Suppressor macrophage (primary cell): ENCODE measurements around the gene TOR4A.

Experiments used
- DNase-seq, 4 experiments: peaks; one replicate each; pipeline ENCODE4 v3.0.0-alpha.2; 2020 to 2022

Gene TOR4A

GRCh38 chr9:137295849-137296669 is 18.5 kb downstream of the TOR4A start:
- DNase-seq: no peak

- DNase-seq: peak in 1 of 4 experiments; percentile 37
Observed at GRCh38 chr9:137296670-137297664, 19.4 kb downstream of the TOR4A start.

GRCh38 chr9:137297966-137298365 is 20.4 kb downstream of the TOR4A start:
- no peak for DNase-seq

GRCh38 chr9:137298401-137299202 is 21.1 kb downstream of the TOR4A start:
- DNase-seq: no peak

GRCh38 chr9:137299203-137299565 is 21.7 kb downstream of the TOR4A start:
- peak in 1 of 4 experiments; percentile 1 for DNase-seq

- DNase-seq: no peak
Observed at GRCh38 chr9:137299938-137300337, 22.4 kb downstream of the TOR4A start.

- no peak for DNase-seq
Observed at GRCh38 chr9:137300567-137301080, 23.1 kb downstream of the TOR4A start.

GRCh38 chr9:137301081-137301947 is 23.8 kb downstream of the TOR4A start:
- peak in 3 of 4 experiments; percentile 41 to 71 (median 56) for DNase-seq

GRCh38 chr9:137302118-137302448 is 24.6 kb downstream of the TOR4A start, which contains the start of gene NRARP:
Gene NRARP, minus strand, starts transcription at chr9:137302271. Its CDS starts 343 bp downstream, at chr9:137301928.
- peak; percentile 87 to 96 (median 92) for DNase-seq

- peak in 2 of 4 experiments; percentile 61 to 76 for DNase-seq
Observed at GRCh38 chr9:137302449-137303150, 25.1 kb downstream of the TOR4A start.

GRCh38 chr9:137303151-137303892 is 25.8 kb downstream of the TOR4A start:
- no peak for DNase-seq

GRCh38 chr9:137303893-137304382 is 26.4 kb downstream of the TOR4A start:
- no peak for DNase-seq

- DNase-seq: no peak
Observed at GRCh38 chr9:137304383-137305059, 27.0 kb downstream of the TOR4A start.

- DNase-seq: peak; percentile 55 to 74 (median 66)
Observed at GRCh38 chr9:137305060-137305797, 27.7 kb downstream of the TOR4A start.

- DNase-seq: no peak
Observed at GRCh38 chr9:137305798-137306065, 28.2 kb downstream of the TOR4A start.

- DNase-seq: peak in 2 of 4 experiments; percentile 42 to 48
Observed at GRCh38 chr9:137306066-137306849, 28.7 kb downstream of the TOR4A start.

GRCh38 chr9:137306850-137307254 is 29.3 kb downstream of the TOR4A start:
- no peak for DNase-seq
